ENCODE data around the gene CENPE. TPM values are rescaled to one million over a fixed set of nuclear protein-coding genes. Genes with fewer than 3 reads are reported as not detected.
"Not testable (repeated sequence)": the region's sequence is repeated elsewhere in the genome, so short reads cannot be mapped to it uniquely, and the experiment has no call there.

Gene CENPE
- total and polyA plus RNA-seq, 2 donors (not counting 1 experiment from before 2014, with no cell fraction given): 0.15 to 2.8 TPM

DNA sequence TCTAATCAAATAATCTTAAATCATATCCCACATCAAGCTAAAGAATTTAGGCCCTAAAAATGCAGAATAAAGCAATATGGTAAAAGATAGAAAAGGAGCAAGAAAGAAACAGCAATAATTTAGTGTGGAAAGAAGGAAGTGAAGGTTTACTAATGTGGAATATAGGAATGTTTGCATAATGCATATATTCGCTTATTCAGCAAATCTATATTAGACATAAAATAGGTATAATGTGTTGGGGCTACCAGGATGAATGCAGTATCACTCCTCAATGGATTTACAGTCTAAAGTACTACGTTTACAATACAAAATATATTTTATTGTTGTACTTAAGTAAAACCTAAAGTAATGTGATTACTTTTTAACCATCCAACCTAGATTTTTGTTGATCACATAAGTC is 4.7 kb downstream of the CENPE start:
- H3K27ac ChIP-seq (ENCODE audit: low read length in 2 of 2): no peak overlapping the region
- Mint-ChIP-seq H3K9me3 (ENCODE audit: insufficient read depth) (no peaks in the 10 kb centered on the region), H3K27me3 (no peaks in the 10 kb centered on the region), H3K4me3 (no peak overlapping the region), H3K27ac (no peak overlapping the region), H3K4me1 (peaks cover 12% of the 10 kb centered on the region)
- no peaks in the 10 kb centered on the region for H3K27me3 ChIP-seq (replicated peaks in 1 of 4; ENCODE audit: control extremely low read depth in 1 of 4, control insufficient read depth in 3 of 4, insufficient read depth in 4 of 4, low read length in 3 of 4)
- no peaks in the 10 kb centered on the region for H3K9me3 ChIP-seq (ENCODE audit: control extremely low read depth in 1 of 3, control insufficient read depth in 2 of 3, insufficient read depth in 1 of 3, low read length in 2 of 3)
- H4K20me1 ChIP-seq (ENCODE audit: control insufficient read depth, insufficient read depth, low read length, poor library complexity, severe bottlenecking): no peaks in the 10 kb centered on the region
- H3K4me3 ChIP-seq (ENCODE audit: control extremely low read depth in 1 of 5, extremely low read depth in 1 of 5, insufficient read depth in 1 of 5, low read depth in 2 of 5, low read length in 4 of 5): no peak overlapping the region
- H3K36me3 ChIP-seq (replicated peaks in 1 of 2; ENCODE audit: control extremely low read depth in 1 of 2, control insufficient read depth in 1 of 2, extremely low read depth in 1 of 2, insufficient read depth in 2 of 2, low read length in 1 of 2): no peaks in the 10 kb centered on the region
- no peak for ATAC-seq (ENCODE audit: low read depth)
- no peak overlapping the region for H2AFZ ChIP-seq (ENCODE audit: insufficient read depth, low read depth, low read length, poor library complexity, severe bottlenecking)
- H3K9ac ChIP-seq (ENCODE audit: low read length): no peak overlapping the region
- TF ChIP-seq, protein P1, sequence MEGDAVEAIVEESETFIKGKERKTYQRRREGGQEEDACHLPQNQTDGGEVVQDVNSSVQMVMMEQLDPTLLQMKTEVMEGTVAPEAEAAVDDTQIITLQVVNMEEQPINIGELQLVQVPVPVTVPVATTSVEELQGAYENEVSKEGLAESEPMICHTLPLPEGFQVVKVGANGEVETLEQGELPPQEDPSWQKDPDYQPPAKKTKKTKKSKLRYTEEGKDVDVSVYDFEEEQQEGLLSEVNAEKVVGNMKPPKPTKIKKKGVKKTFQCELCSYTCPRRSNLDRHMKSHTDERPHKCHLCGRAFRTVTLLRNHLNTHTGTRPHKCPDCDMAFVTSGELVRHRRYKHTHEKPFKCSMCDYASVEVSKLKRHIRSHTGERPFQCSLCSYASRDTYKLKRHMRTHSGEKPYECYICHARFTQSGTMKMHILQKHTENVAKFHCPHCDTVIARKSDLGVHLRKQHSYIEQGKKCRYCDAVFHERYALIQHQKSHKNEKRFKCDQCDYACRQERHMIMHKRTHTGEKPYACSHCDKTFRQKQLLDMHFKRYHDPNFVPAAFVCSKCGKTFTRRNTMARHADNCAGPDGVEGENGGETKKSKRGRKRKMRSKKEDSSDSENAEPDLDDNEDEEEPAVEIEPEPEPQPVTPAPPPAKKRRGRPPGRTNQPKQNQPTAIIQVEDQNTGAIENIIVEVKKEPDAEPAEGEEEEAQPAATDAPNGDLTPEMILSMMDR (IDR thresholded peaks at IDR 0.05): no peak
- TF ChIP-seq EZH2 (IDR thresholded peaks at IDR 0.05; ENCODE audit: borderline replicate concordance, insufficient read depth, low read depth, low read length, poor library complexity, severe bottlenecking): no peak
- intact Hi-C loops (cut with micrococcal nuclease): no loop called here
- no peaks in the 10 kb centered on the region for H3K79me2 ChIP-seq (ENCODE audit: control insufficient read depth, insufficient read depth, low read length)
- ChIA-PET CTCF (no interaction called here), POLR2A (no interaction called here)
- no peak overlapping the region for H3K4me2 ChIP-seq (replicated peaks; ENCODE audit: low read depth, low read length, poor library complexity, severe bottlenecking)
- no CpG with 5 or more reads among the region's 2 CpGs for WGBS (ENCODE audit: insufficient coverage)
- no peak for DNase-seq
- H3K4me1 ChIP-seq (ENCODE audit: control insufficient read depth in 2 of 2, insufficient read depth in 2 of 2, low read length in 2 of 2): peaks cover 5 to 6% of the 10 kb centered on the region in 2 donors

DNA sequence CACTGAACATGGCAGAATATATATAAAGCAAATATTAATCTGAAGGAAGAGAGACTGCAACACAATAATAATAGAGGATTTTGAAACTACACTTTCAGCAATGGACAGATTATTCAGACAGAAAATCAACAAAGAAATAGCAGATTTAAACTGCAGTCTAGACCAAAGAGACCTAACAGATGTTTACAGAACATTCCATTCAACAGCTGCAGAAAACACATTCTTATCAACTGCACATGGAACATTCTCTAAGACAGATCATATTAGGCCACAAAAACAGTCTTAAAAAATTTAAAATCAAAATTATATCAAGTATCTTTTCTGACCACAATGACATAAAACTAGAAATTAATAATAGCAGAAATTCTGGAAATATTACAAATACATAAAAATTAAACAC is 27.1 kb downstream of the CENPE start:
- Histone ChIP-seq H3K27ac (ENCODE audit: low read length in 2 of 2) (no peak overlapping the region), H3K4me2 (replicated peaks; ENCODE audit: low read depth, low read length, poor library complexity, severe bottlenecking) (no peak overlapping the region), H3K79me2 (ENCODE audit: control insufficient read depth, insufficient read depth, low read length) (no peaks in the 10 kb centered on the region), H3K36me3 (replicated peaks in 1 of 2; ENCODE audit: control extremely low read depth in 1 of 2, control insufficient read depth in 1 of 2, extremely low read depth in 1 of 2, insufficient read depth in 2 of 2, low read length in 1 of 2) (peaks cover 0 to 6% of the 10 kb centered on the region in 2 experiments), H2AFZ (ENCODE audit: insufficient read depth, low read depth, low read length, poor library complexity, severe bottlenecking) (no peak overlapping the region), H3K9ac (ENCODE audit: low read length) (no peak overlapping the region), H3K4me1 (ENCODE audit: control insufficient read depth in 2 of 2, insufficient read depth in 2 of 2, low read length in 2 of 2) (no peaks in the 10 kb centered on the region), H3K9me3 (ENCODE audit: control extremely low read depth in 1 of 3, control insufficient read depth in 2 of 3, insufficient read depth in 1 of 3, low read length in 2 of 3) (peaks cover 1 to 20% (median 11%) of the 10 kb centered on the region in 3 donors), H3K27me3 (replicated peaks in 1 of 4; ENCODE audit: control extremely low read depth in 1 of 4, control insufficient read depth in 3 of 4, insufficient read depth in 4 of 4, low read length in 3 of 4) (no peaks in the 10 kb centered on the region), H3K4me3 (ENCODE audit: control extremely low read depth in 1 of 5, extremely low read depth in 1 of 5, insufficient read depth in 1 of 5, low read depth in 2 of 5, low read length in 4 of 5) (no peak overlapping the region), H4K20me1 (ENCODE audit: control insufficient read depth, insufficient read depth, low read length, poor library complexity, severe bottlenecking) (no peaks in the 10 kb centered on the region)
- Mint-ChIP-seq H3K4me1 (no peaks in the 10 kb centered on the region), H3K4me3 (no peak overlapping the region), H3K9me3 (ENCODE audit: insufficient read depth) (peaks cover 5% of the 10 kb centered on the region), H3K27me3 (no peaks in the 10 kb centered on the region), H3K27ac (no peak overlapping the region)
- intact Hi-C loops (cut with micrococcal nuclease): no loop called here
- ChIA-PET CTCF (no interaction called here), POLR2A (no interaction called here)
- ATAC-seq (ENCODE audit: low read depth) (no peak), DNase-seq (no peak)
- TF ChIP-seq, protein P1 (IDR thresholded peaks at IDR 0.05): no peak
- TF ChIP-seq EZH2 (IDR thresholded peaks at IDR 0.05; ENCODE audit: borderline replicate concordance, insufficient read depth, low read depth, low read length, poor library complexity, severe bottlenecking): no peak

DNA sequence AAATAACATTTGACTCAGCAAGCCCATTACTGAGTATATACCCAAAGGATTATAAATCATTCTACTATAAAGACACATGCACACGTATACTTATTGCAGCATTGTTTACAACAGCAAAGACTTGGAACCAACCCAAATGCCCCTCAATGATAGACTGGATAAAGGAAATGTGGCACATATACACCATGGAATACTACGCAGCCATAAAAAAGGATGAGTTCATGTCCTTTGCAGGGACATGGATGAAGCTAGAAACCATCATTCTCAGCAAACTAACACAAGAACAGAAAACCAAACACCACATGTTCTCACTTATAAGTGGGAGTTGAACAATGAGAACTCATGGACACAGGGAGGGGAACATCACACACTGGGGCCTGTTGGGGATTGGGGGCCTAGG is 28.4 kb downstream of the CENPE start:
- H3K27ac ChIP-seq (ENCODE audit: low read length in 2 of 2); intact Hi-C loops (cut with micrococcal nuclease); H3K4me3 Mint-ChIP-seq; H3K4me1 ChIP-seq (ENCODE audit: control insufficient read depth in 2 of 2, insufficient read depth in 2 of 2, low read length in 2 of 2); DNase-seq; H3K36me3 ChIP-seq (replicated peaks in 1 of 2; ENCODE audit: control extremely low read depth in 1 of 2, control insufficient read depth in 1 of 2, extremely low read depth in 1 of 2, insufficient read depth in 2 of 2, low read length in 1 of 2); CTCF ChIA-PET; H3K9me3 Mint-ChIP-seq (ENCODE audit: insufficient read depth); H3K4me3 ChIP-seq (ENCODE audit: control extremely low read depth in 1 of 5, extremely low read depth in 1 of 5, insufficient read depth in 1 of 5, low read depth in 2 of 5, low read length in 4 of 5); H3K79me2 ChIP-seq (ENCODE audit: control insufficient read depth, insufficient read depth, low read length); H2AFZ ChIP-seq (ENCODE audit: insufficient read depth, low read depth, low read length, poor library complexity, severe bottlenecking); H3K4me2 ChIP-seq (replicated peaks; ENCODE audit: low read depth, low read length, poor library complexity, severe bottlenecking); POLR2A ChIA-PET; H4K20me1 ChIP-seq (ENCODE audit: control insufficient read depth, insufficient read depth, low read length, poor library complexity, severe bottlenecking); H3K27me3 ChIP-seq (replicated peaks in 1 of 4; ENCODE audit: control extremely low read depth in 1 of 4, control insufficient read depth in 3 of 4, insufficient read depth in 4 of 4, low read length in 3 of 4); H3K27me3 Mint-ChIP-seq; ATAC-seq (ENCODE audit: low read depth); H3K4me1 Mint-ChIP-seq; H3K9ac ChIP-seq (ENCODE audit: low read length); H3K27ac Mint-ChIP-seq: not testable (repeated sequence)
- 100% methylated on average over 1 of the region's 2 CpGs for WGBS (ENCODE audit: insufficient coverage)
- peaks cover 1 to 20% (median 11%) of the 10 kb centered on the region in 3 donors for H3K9me3 ChIP-seq (ENCODE audit: control extremely low read depth in 1 of 3, control insufficient read depth in 2 of 3, insufficient read depth in 1 of 3, low read length in 2 of 3)

Measured in B cell (primary cell).